Parathyroid adenoma (tissue), 2 donors: Measurements from ENCODE around the gene CCSER2.

Experiments
- H2AFZ ChIP-seq: fragments of 300-600 bp; sonication (generic); one replicate; pipeline ENCODE4 v1.7.0; 2017; ENCODE audit warnings: antibody characterized with exemption, mild to moderate bottlenecking
- H3K27ac ChIP-seq: fragments of 300-600 bp; sonication (generic); one replicate; pipeline ENCODE4 v1.7.0; 2017
- H3K27me3 ChIP-seq: fragments of 300-600 bp; sonication (generic); one replicate; pipeline ENCODE4 v1.7.0; 2017; ENCODE audit warnings: low read length; ENCODE audit not compliant: control insufficient read depth, insufficient read depth
- H3K36me3 ChIP-seq: fragments of 300-600 bp; sonication (generic); one replicate; pipeline ENCODE4 v1.7.0; 2017; ENCODE audit warnings: low read length; ENCODE audit not compliant: control insufficient read depth, insufficient read depth
- H3K4me1 ChIP-seq: fragments of 300-600 bp; sonication (generic); one replicate; pipeline ENCODE4 v1.7.0; 2017; ENCODE audit warnings: control low read depth
- H3K4me2 ChIP-seq: fragments of 300-600 bp; sonication (generic); one replicate; pipeline ENCODE4 v1.7.0; 2017; ENCODE audit warnings: low read length
- H3K4me3 ChIP-seq: fragments of 300-600 bp; sonication (generic); one replicate; pipeline ENCODE4 v1.7.0; 2017; ENCODE audit warnings: low read depth, low read length
- H3K79me2 ChIP-seq: fragments of 300-600 bp; sonication (generic); one replicate; pipeline ENCODE4 v1.7.0; 2017; ENCODE audit warnings: control low read depth
- H3K9ac ChIP-seq: fragments of 300-600 bp; sonication (generic); one replicate; pipeline ENCODE4 v1.7.0; 2017; ENCODE audit warnings: mild to moderate bottlenecking
- H3K9me3 ChIP-seq: fragments of 300-600 bp; sonication (generic); one replicate; pipeline ENCODE4 v1.7.0; 2017; ENCODE audit warnings: low read length; ENCODE audit not compliant: control insufficient read depth
- CTCF ChIP-seq: fragments of 300-600 bp; sonication (generic); IDR thresholded peaks from one replicate; pipeline ENCODE4 v1.7.0; 2017; ENCODE audit warnings: antibody characterized with exemption, mild to moderate bottlenecking
- donor health status: primary hyperparathyroidism.

Gene CCSER2

DNA sequence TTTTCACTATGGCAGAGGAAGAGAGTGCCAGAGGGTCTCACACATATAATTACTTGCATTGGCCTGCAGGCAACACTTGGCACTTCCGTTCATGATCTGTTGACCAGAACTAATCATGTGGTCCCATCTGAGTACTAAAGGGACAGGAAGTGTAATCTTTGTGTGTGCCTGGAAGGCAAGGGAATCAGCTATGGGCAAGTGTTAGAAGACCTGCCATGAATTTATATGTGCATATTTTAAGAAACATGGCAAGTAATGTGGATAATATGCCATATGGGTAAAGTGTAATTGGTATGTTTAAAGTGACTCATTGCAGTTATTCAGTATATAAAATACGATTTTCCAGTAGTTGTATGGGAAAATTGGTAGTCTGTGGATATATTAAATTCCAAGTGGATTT lies 46.1 kb downstream of the CCSER2 start:
- peaks cover 9% of the 10 kb centered on the region for H3K79me2 ChIP-seq
- H3K9me3 ChIP-seq: no peaks in the 10 kb centered on the region
- H3K4me2 ChIP-seq: no peak overlapping the region
- no peaks in the 10 kb centered on the region for H3K27me3 ChIP-seq
- H3K4me3 ChIP-seq: no peak overlapping the region
- no peak overlapping the region for H3K27ac ChIP-seq
- no peak overlapping the region for H2AFZ ChIP-seq
- H3K9ac ChIP-seq: no peak overlapping the region
- peaks cover 8% of the 10 kb centered on the region for H3K4me1 ChIP-seq
- TF ChIP-seq CTCF: no peak
- no peaks in the 10 kb centered on the region for H3K36me3 ChIP-seq

- Histone ChIP-seq H2AFZ (no peak overlapping the region), H3K9me3 (no peaks in the 10 kb centered on the region), H3K27ac (no peak overlapping the region), H3K27me3 (no peaks in the 10 kb centered on the region), H3K79me2 (peaks cover 11% of the 10 kb centered on the region), H3K4me1 (peaks cover 7% of the 10 kb centered on the region), H3K4me2 (no peak overlapping the region), H3K4me3 (no peak overlapping the region), H3K9ac (no peak overlapping the region), H3K36me3 (no peaks in the 10 kb centered on the region)
- TF ChIP-seq CTCF: peak; percentile 76
Observed at GRCh38 chr10:84375011-84375410, 46.6 kb downstream of the CCSER2 start.

DNA sequence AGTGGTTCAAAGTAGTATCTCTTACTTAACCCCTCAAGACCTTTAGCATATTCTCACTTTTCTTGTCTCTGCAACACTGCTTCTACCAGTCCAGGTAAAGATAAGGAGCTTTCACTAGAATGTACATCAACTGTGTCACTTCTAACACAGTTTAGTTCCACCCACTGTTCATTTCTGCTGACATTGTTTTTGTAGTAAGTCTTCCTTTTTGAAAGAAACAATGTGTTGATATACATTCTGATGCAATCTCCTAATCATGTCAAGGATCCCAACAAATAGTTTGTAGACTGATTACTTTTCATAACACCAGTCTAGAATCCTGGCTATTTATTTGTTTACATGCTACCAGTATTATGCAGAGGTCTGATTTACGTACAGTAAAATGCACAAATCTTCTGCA lies 47.5 kb downstream of the CCSER2 start:
- Histone ChIP-seq H3K9me3 (no peaks in the 10 kb centered on the region), H3K4me2 (no peak overlapping the region), H3K79me2 (peaks cover 15% of the 10 kb centered on the region), H2AFZ (no peak overlapping the region), H3K27me3 (no peaks in the 10 kb centered on the region), H3K4me3 (no peak overlapping the region), H3K9ac (no peak overlapping the region), H3K27ac (no peak overlapping the region), H3K36me3 (no peaks in the 10 kb centered on the region), H3K4me1 (peaks cover 4% of the 10 kb centered on the region)
- TF ChIP-seq CTCF: no peak

DNA sequence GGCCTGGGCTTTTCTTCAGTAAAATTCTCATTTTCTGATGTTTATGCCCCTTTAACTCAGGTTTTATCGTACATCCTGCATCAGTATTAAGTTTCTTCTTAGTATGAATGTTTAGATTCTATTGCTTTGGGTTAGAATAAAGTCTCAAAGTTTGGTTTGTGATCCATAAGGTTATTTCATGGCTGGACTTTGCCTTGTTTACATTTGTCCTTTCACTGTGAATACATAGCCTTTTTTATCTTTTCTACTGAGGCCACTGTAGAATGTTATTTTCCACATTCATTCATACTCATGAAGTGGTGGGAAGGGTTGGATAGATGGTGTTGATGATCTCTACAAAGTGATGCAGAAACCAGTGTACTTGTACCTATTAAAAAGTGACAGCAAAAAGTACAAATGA lies 59.8 kb downstream of the CCSER2 start:
- Histone ChIP-seq H3K79me2 (peaks cover 34% of the 10 kb centered on the region), H3K27ac (no peak overlapping the region), H3K4me3 (no peak overlapping the region), H3K36me3 (no peaks in the 10 kb centered on the region), H3K4me2 (no peak overlapping the region), H3K9ac (no peak overlapping the region), H3K4me1 (peaks cover 12% of the 10 kb centered on the region), H3K27me3 (no peaks in the 10 kb centered on the region), H2AFZ (no peak overlapping the region), H3K9me3 (no peaks in the 10 kb centered on the region)
- no peak for TF ChIP-seq CTCF

- Histone ChIP-seq H3K27me3 (no peaks in the 10 kb centered on the region), H3K4me3 (no peak overlapping the region), H3K4me2 (no peak overlapping the region), H3K9ac (no peak overlapping the region), H2AFZ (no peak overlapping the region), H3K36me3 (no peaks in the 10 kb centered on the region), H3K79me2 (peaks cover 29% of the 10 kb centered on the region), H3K4me1 (peaks cover 12% of the 10 kb centered on the region), H3K27ac (no peak overlapping the region), H3K9me3 (no peaks in the 10 kb centered on the region)
- TF ChIP-seq CTCF: no peak
Observed at GRCh38 chr10:84390364-84390763, 62.0 kb downstream of the CCSER2 start.
